CD14-positive monocyte (primary cell): ENCODE measurements around the gene COX6A2. TPM values are rescaled to one million over a fixed set of nuclear protein-coding genes. Genes with fewer than 3 reads are reported as not detected.
"Not testable (repeated sequence)": the region's sequence is repeated elsewhere in the genome, so short reads cannot be mapped to it uniquely, and the experiment has no call there.

Experiments
- DNase-seq, 3 donors: peaks; one replicate each; pipeline ENCODE4 v3.0.0-alpha.2; 2011 to 2022
- H2AFZ ChIP-seq: 2 replicates; pipeline ENCODE4 v1.6.0; 2012; ENCODE audit warnings: mild to moderate bottlenecking, low read depth, low read length, inconsistent platforms; ENCODE audit not compliant: insufficient read depth, poor library complexity, severe bottlenecking
- H3K27ac ChIP-seq, 2 donors: 1 replicate in 1 of 2; 2 replicates in 1 of 2; pipeline ENCODE4 v1.5.1; 2012 to 2013; ENCODE audit warnings: low read length in 2 of 2, control low read depth in 1 of 2, inconsistent platforms in 1 of 2, low read depth in 1 of 2, mild to moderate bottlenecking in 1 of 2
- H3K27me3 ChIP-seq, 2 donors: one replicate each; pipeline versions ENCODE4 v1.6.0 to v1.6.1; 2011 to 2013; ENCODE audit warnings: low read length in 2 of 2; ENCODE audit not compliant: control insufficient read depth in 2 of 2, insufficient read depth in 2 of 2
- H3K36me3 ChIP-seq, 2 donors: replicated peaks in 1 of 2; 1 replicate in 1 of 2; 2 replicates in 1 of 2; pipeline versions ENCODE4 v1.5.1 to v1.6.1; 2012 to 2013; ENCODE audit warnings: low read length in 2 of 2, control low read depth in 1 of 2, inconsistent platforms in 1 of 2, mild to moderate bottlenecking in 1 of 2; ENCODE audit not compliant: insufficient read depth in 2 of 2, control insufficient read depth in 1 of 2
- H3K4me1 ChIP-seq, 2 donors: 1 replicate in 1 of 2; 2 replicates in 1 of 2; pipeline versions ENCODE4 v1.5.1 to v1.6.1; 2012 to 2013; ENCODE audit warnings: low read length in 2 of 2, control low read depth in 1 of 2, inconsistent platforms in 1 of 2, mild to moderate bottlenecking in 1 of 2, moderate library complexity in 1 of 2; ENCODE audit not compliant: insufficient read depth in 2 of 2, control insufficient read depth in 1 of 2
- H3K4me2 ChIP-seq: replicated peaks from 2 replicates; pipeline ENCODE3; 2012; ENCODE audit warnings: low read length, moderate library complexity, mild to moderate bottlenecking; ENCODE audit not compliant: poor library complexity, severe bottlenecking; ENCODE audit errors: extremely low read depth
- H3K4me3 ChIP-seq, 3 experiments: fragments of 200-600 bp in 1 of 3; sonication (generic) in 1 of 3; replicated peaks in 1 of 3; 1 replicate in 2 of 3; 2 replicates in 1 of 3; pipeline ENCODE4 v1.5.1; 2011 to 2013; ENCODE audit warnings: low read length in 3 of 3, mild to moderate bottlenecking in 3 of 3, control low read depth in 2 of 3, low read depth in 2 of 3, inconsistent platforms in 1 of 3, moderate library complexity in 1 of 3
- H3K79me2 ChIP-seq: 2 replicates; pipeline ENCODE4 v1.6.0; 2012; ENCODE audit warnings: mild to moderate bottlenecking, control low read depth, inconsistent platforms, low read length, moderate library complexity; ENCODE audit not compliant: insufficient read depth
- H3K9ac ChIP-seq: 2 replicates; pipeline ENCODE4 v1.6.0; 2017; ENCODE audit warnings: low read length, mild to moderate bottlenecking; ENCODE audit not compliant: insufficient read depth, poor library complexity, severe bottlenecking
- H3K9me3 ChIP-seq, 2 donors: replicated peaks in 1 of 2; 1 replicate in 1 of 2; 2 replicates in 1 of 2; pipeline versions ENCODE4 v1.5.1 to v1.6.1; 2012 to 2013; ENCODE audit warnings: low read length in 2 of 2, control low read depth in 1 of 2; ENCODE audit not compliant: control insufficient read depth in 1 of 2, insufficient read depth in 1 of 2
- H4K20me1 ChIP-seq: 2 replicates; pipeline ENCODE4 v1.6.0; 2012; ENCODE audit warnings: mild to moderate bottlenecking, low read length, control low read depth, moderate library complexity; ENCODE audit not compliant: insufficient read depth
- H3K27ac Mint-ChIP-seq, 7 donors: one replicate each; pipeline ENCODE4 v1.8.0; 2020; ENCODE audit warnings: mild to moderate bottlenecking in 7 of 7, mixed read lengths in 7 of 7, moderate library complexity in 6 of 7, inconsistent platforms in 2 of 7
- H3K27me3 Mint-ChIP-seq, 3 donors: one replicate each; pipeline ENCODE4 v1.8.0; 2021 to 2022; ENCODE audit warnings: low read depth in 3 of 3, mild to moderate bottlenecking in 3 of 3, mixed read lengths in 3 of 3, moderate library complexity in 3 of 3, inconsistent platforms in 1 of 3
- H3K36me3 Mint-ChIP-seq, 2 donors: one replicate each; pipeline ENCODE4 v1.8.0; 2020; ENCODE audit warnings: mixed read lengths in 2 of 2, inconsistent platforms in 1 of 2, mild to moderate bottlenecking in 1 of 2
- H3K4me1 Mint-ChIP-seq: one replicate; pipeline ENCODE4 v1.8.0; 2020; ENCODE audit warnings: mild to moderate bottlenecking, mixed read lengths
- H3K4me3 Mint-ChIP-seq, 2 donors: one replicate each; pipeline ENCODE4 v1.8.0; 2020; ENCODE audit warnings: mild to moderate bottlenecking in 2 of 2, mixed read lengths in 2 of 2, moderate library complexity in 1 of 2
- H3K9me3 Mint-ChIP-seq, 7 donors: one replicate each; pipeline ENCODE4 v1.8.0; 2020 to 2022; ENCODE audit warnings: mixed read lengths in 7 of 7, mild to moderate bottlenecking in 6 of 7, moderate library complexity in 6 of 7, inconsistent platforms in 2 of 7
- WGBS: methylation state at CpG from one replicate; pipeline ENCODE4 v1.1.5; 2013; ENCODE audit warnings: missing lambda C conversion rate; ENCODE audit not compliant: insufficient coverage; 5-methylcytosine and 5-hydroxymethylcytosine counted together
- intact Hi-C, 2 donors: fragments of 100-400 bp; cut with micrococcal nuclease; formaldehyde crosslinking; loops; one replicate each; pipeline versions ENCODE4 v1.15.0 to v1.15.1; 2023
- polyA plus RNA-seq, 3 donors: library from polyadenylated mRNA; depleted of rRNA in 1 of 3; unstranded in 2 of 3; stranded (reverse) in 1 of 3; fragments of 300-500 nt in 2 of 3; fragments of >200 nt in 1 of 3; fragmentation: Illumina TruSeq in 2 of 3; gene quantifications; 1 replicate in 2 of 3; 2 replicates in 1 of 3; pipeline ENCODE4 v1.2.3, GENCODE V29; 2012 to 2021
- TF ChIP-seq, protein P1 (sequence below): fragments of 200-600 bp; IDR thresholded peaks from one replicate; pipeline ENCODE4 v1.8.0; 2022; ENCODE audit warnings: antibody characterized with exemption, mild to moderate bottlenecking

COX6A2 gene
- polyA plus RNA-seq, 3 donors: not detected

DNA sequence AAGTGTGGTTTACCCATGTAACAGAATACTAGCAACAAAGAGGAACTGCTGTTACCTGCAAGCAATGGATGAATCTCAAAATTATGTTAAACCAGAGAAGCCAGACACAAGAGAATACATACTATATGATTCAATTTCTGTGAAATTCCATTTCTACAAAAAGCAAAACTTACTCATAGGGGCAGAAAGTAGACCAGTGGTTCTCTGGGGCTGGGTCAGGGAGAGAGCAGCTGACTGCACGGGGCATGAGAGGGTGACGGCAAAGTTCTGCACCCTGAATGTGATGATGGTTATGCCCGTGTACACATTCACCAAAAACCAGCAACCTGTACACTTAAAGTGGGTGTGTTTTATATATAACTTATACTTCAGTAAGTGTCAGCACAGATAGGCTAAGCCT lies 11.4 kb upstream of the COX6A2 start:
- no peak overlapping the region for H3K27ac Mint-ChIP-seq
- Histone ChIP-seq H3K9me3 (no peaks in the 10 kb centered on the region), H3K9ac (no peak overlapping the region), H3K27me3 (no peaks in the 10 kb centered on the region), H3K36me3 (no peaks in the 10 kb centered on the region), H2AFZ (no peak overlapping the region), H4K20me1 (no peaks in the 10 kb centered on the region), H3K27ac (no peak overlapping the region), H3K79me2 (no peaks in the 10 kb centered on the region), H3K4me1 (peaks cover 0 to 4% of the 10 kb centered on the region in 2 donors), H3K4me3 (no peak overlapping the region), H3K4me2 (no peak overlapping the region)
- H3K4me1 Mint-ChIP-seq: peaks cover 6% of the 10 kb centered on the region
- peaks cover 2 to 10% (median 4%) of the 10 kb centered on the region in 3 donors for H3K27me3 Mint-ChIP-seq
- DNase-seq: no peak
- TF ChIP-seq, protein P1, sequence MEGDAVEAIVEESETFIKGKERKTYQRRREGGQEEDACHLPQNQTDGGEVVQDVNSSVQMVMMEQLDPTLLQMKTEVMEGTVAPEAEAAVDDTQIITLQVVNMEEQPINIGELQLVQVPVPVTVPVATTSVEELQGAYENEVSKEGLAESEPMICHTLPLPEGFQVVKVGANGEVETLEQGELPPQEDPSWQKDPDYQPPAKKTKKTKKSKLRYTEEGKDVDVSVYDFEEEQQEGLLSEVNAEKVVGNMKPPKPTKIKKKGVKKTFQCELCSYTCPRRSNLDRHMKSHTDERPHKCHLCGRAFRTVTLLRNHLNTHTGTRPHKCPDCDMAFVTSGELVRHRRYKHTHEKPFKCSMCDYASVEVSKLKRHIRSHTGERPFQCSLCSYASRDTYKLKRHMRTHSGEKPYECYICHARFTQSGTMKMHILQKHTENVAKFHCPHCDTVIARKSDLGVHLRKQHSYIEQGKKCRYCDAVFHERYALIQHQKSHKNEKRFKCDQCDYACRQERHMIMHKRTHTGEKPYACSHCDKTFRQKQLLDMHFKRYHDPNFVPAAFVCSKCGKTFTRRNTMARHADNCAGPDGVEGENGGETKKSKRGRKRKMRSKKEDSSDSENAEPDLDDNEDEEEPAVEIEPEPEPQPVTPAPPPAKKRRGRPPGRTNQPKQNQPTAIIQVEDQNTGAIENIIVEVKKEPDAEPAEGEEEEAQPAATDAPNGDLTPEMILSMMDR: no peak
- no peak overlapping the region for H3K4me3 Mint-ChIP-seq
- no peaks in the 10 kb centered on the region for H3K36me3 Mint-ChIP-seq
- no CpG with 5 or more reads among the region's 3 CpGs for WGBS
- peaks cover 0 to 7% (median 0%) of the 10 kb centered on the region in 7 donors for H3K9me3 Mint-ChIP-seq
- intact Hi-C loops: no loop called here

DNA sequence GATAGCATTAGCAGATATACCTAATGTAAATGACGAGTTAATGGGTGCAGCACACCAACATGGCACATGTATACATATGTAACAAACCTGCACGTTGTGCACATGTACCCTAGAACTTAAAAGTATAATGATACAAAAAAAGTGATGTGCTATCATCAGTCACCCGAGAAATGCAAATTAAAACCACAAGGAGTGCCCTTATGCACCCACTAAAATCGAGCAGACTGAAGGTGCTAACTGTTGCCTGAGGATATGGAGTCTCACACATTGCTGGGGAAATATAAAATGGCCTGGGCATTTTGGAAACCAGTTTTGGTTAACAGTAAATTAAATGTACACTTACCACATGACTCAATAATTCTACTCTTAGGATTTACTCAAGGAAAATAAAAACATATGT lies 10.9 kb upstream of the COX6A2 start:
- not testable (repeated sequence) for H3K4me1 Mint-ChIP-seq, H3K9me3 ChIP-seq, H3K27ac Mint-ChIP-seq

More for the DNA sequence above, 10.9 kb upstream of the COX6A2 start:
- DNase-seq, H3K4me1 ChIP-seq, H3K79me2 ChIP-seq, H3K4me2 ChIP-seq, H3K9ac ChIP-seq, H3K4me3 ChIP-seq, H3K4me3 Mint-ChIP-seq, H3K27me3 ChIP-seq, intact Hi-C loops, H3K27me3 Mint-ChIP-seq, H3K27ac ChIP-seq, H3K36me3 ChIP-seq, H2AFZ ChIP-seq, H4K20me1 ChIP-seq, H3K9me3 Mint-ChIP-seq, H3K36me3 Mint-ChIP-seq: not testable (repeated sequence)
- no CpG with 5 or more reads among the region's 4 CpGs for WGBS
